Right atrium auricular region (tissue), 2 donors: Measurements from ENCODE around the gene FERMT1. TPM values are rescaled to one million over a fixed set of nuclear protein-coding genes. Genes with fewer than 3 reads are reported as not detected.

ENCODE experiments used
- DNase-seq: peaks from one replicate; pipeline ENCODE4 v3.0.0-alpha.2; 2019; ENCODE audit warnings: low spot score
- H3K27ac ChIP-seq, 2 donors: fragments of 200-600 bp; sonication (generic); 1 replicate in 1 of 2; 2 replicates in 1 of 2; pipeline ENCODE4 v1.5.1; 2016 to 2019
- H3K27me3 ChIP-seq, 2 donors: fragments of 200-600 bp; sonication (generic); one replicate each; pipeline versions ENCODE4 v1.5.1 to v1.6.0; 2017 to 2019
- H3K36me3 ChIP-seq: fragments of 200-600 bp; sonication (generic); one replicate; pipeline ENCODE4 v1.5.1; 2016
- H3K4me1 ChIP-seq, 2 donors: fragments of 200-600 bp; sonication (generic); one replicate each; pipeline versions ENCODE4 v1.5.1 to v1.6.0; 2017 to 2019
- H3K4me3 ChIP-seq, 2 donors: fragments of 200-600 bp; sonication (generic); 1 replicate in 1 of 2; 2 replicates in 1 of 2; pipeline ENCODE4 v1.5.1; 2017 to 2019; ENCODE audit warnings: mild to moderate bottlenecking in 1 of 2, moderate library complexity in 1 of 2
- H3K9me3 ChIP-seq, 2 donors: fragments of 200-600 bp; sonication (generic); one replicate each; pipeline ENCODE4 v1.5.1; 2019
- total RNA-seq, 2 donors: library from RNA; depleted of rRNA; stranded (reverse); fragments of >200 nt; gene quantifications; one replicate each; pipeline ENCODE4 v1.1.0, GENCODE V29; 2016
- TF ChIP-seq, protein P1 (sequence below), 2 donors: fragments of 200-600 bp; sonication (generic); IDR thresholded peaks; one replicate each; pipeline ENCODE4 v1.5.1; 2019; ENCODE audit warnings: antibody characterized with exemption in 2 of 2

Gene FERMT1
- total RNA-seq, 2 donors from 2014 or later: 0.67 to 1.5 TPM

- Histone ChIP-seq H3K9me3 (no peaks in the 10 kb centered on the region), H3K4me1 (peaks cover 0 to 7% of the 10 kb centered on the region in 2 donors), H3K4me3 (no peak overlapping the region), H3K27ac (peak overlapping the region; percentile 68 to 82), H3K36me3 (peaks cover 5% of the 10 kb centered on the region), H3K27me3 (no peaks in the 10 kb centered on the region)
- DNase-seq: no peak
- TF ChIP-seq, protein P1, sequence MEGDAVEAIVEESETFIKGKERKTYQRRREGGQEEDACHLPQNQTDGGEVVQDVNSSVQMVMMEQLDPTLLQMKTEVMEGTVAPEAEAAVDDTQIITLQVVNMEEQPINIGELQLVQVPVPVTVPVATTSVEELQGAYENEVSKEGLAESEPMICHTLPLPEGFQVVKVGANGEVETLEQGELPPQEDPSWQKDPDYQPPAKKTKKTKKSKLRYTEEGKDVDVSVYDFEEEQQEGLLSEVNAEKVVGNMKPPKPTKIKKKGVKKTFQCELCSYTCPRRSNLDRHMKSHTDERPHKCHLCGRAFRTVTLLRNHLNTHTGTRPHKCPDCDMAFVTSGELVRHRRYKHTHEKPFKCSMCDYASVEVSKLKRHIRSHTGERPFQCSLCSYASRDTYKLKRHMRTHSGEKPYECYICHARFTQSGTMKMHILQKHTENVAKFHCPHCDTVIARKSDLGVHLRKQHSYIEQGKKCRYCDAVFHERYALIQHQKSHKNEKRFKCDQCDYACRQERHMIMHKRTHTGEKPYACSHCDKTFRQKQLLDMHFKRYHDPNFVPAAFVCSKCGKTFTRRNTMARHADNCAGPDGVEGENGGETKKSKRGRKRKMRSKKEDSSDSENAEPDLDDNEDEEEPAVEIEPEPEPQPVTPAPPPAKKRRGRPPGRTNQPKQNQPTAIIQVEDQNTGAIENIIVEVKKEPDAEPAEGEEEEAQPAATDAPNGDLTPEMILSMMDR (IDR thresholded peaks at IDR 0.05): no peak
Measured at GRCh38 chr20:6075428-6076219, 47.2 kb downstream of the FERMT1 start.

DNA sequence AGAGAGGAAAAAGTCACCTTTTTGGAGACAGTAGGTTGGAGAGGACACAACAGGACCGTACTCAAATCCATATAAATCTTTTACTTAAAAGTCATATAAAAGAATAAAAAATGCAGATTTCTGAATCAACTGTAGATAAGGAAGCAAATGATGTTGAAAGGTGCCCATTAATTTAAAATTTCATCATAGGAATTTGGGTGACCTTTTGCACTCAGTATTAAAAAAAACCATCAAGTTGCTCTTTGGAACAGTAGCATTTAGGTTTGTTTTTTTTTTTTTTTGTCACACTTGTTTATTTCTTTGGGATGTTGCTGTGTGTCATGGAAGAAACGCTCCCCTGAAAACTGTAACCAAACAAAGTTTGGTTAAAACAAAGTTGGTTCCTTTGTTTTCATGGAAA lies 48.0 kb downstream of the FERMT1 start:
- peaks cover 5% of the 10 kb centered on the region for H3K36me3 ChIP-seq
- H3K27ac ChIP-seq: peak overlapping the region; percentile 68 to 82
- peaks cover 0 to 7% of the 10 kb centered on the region in 2 donors for H3K4me1 ChIP-seq
- DNase-seq: no peak
- H3K4me3 ChIP-seq: no peak overlapping the region
- H3K9me3 ChIP-seq: no peaks in the 10 kb centered on the region
- H3K27me3 ChIP-seq: no peaks in the 10 kb centered on the region
- TF ChIP-seq, protein P1 (IDR thresholded peaks at IDR 0.05): no peak

GRCh38 chr20:6074145-6074561 lies 48.7 kb downstream of the FERMT1 start:
- H3K27me3 ChIP-seq: no peaks in the 10 kb centered on the region
- H3K36me3 ChIP-seq: peaks cover 5% of the 10 kb centered on the region
- H3K4me1 ChIP-seq: peaks cover 0 to 7% of the 10 kb centered on the region in 2 donors
- TF ChIP-seq, protein P1 (IDR thresholded peaks at IDR 0.05): peak in 1 of 2 donors; percentile 49
- DNase-seq: no peak
- no peaks in the 10 kb centered on the region for H3K9me3 ChIP-seq
- peak overlapping the region; percentile 68 to 82 for H3K27ac ChIP-seq
- no peak overlapping the region for H3K4me3 ChIP-seq

DNA sequence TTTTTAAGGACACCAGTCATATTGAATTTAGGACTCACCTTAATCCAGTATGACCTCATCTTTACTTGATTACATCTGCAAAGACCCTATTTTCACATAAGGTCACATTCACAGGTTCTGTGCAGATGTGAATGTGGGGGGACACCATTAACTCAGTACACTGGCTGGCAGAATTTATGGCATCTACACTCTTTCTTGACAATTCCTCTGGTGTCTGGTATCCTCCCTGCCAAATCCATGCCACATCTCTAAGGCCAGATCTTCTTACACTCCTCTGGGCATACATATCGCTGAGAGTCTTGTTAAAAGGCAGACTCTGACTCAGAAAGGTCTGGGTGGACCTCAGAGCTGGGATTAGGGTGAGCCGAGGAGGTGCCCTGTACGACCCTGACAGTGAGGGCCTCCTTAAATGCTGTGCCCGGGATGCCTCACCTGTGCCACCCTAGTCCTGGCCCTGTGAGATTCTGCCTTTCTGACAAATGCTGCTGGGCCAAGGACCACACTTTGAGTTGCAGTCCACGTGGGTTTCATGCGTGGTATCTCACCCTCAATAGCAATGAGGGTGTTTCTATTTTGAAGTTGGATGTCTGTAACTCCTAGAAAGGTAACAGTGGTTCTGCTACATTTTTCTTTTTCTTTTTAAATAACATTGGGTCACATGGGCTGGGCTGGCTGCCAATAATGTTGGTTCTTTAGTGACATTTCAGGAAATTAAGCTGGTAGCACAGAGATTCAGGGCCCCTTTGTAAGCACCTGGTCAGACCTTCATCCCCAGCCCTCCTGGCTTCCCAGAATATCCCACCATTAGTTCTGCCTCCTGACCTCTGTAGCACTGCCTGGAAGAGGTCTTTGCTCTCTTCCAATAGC lies 51.8 kb downstream of the FERMT1 start:
- H3K9me3 ChIP-seq: no peaks in the 10 kb centered on the region
- no peak for DNase-seq
- no peaks in the 10 kb centered on the region for H3K27me3 ChIP-seq
- peaks cover 0 to 7% of the 10 kb centered on the region in 2 donors for H3K4me1 ChIP-seq
- TF ChIP-seq, protein P1 (IDR thresholded peaks at IDR 0.05): no peak
- H3K27ac ChIP-seq: no peak overlapping the region
- H3K36me3 ChIP-seq: no peaks in the 10 kb centered on the region
- no peak overlapping the region for H3K4me3 ChIP-seq

GRCh38 chr20:6069669-6070068 lies 53.2 kb downstream of the FERMT1 start:
- Histone ChIP-seq H3K27ac (no peak overlapping the region), H3K9me3 (no peaks in the 10 kb centered on the region), H3K36me3 (no peaks in the 10 kb centered on the region), H3K4me1 (peaks cover 0 to 7% of the 10 kb centered on the region in 2 donors), H3K27me3 (no peaks in the 10 kb centered on the region), H3K4me3 (no peak overlapping the region)
- TF ChIP-seq, protein P1 (IDR thresholded peaks at IDR 0.05): no peak
- DNase-seq: no peak
